MCF 10A (cell line): ENCODE results near the gene TEX47. TPM values are rescaled to one million over a fixed set of nuclear protein-coding genes. Genes with fewer than 3 reads are reported as not detected.

Experiments
- BruUV-seq: library from RNA; stranded (reverse); fragments of 400-500 nt; replicated peaks from 2 replicates; lab custom pipeline; 2021; lab: Mats Ljungman, UMichigan
- CTCF ChIA-PET: fragments of 300-600 bp; sonication (Branson Sonifier 250); formaldehyde crosslinking; extraction: SDS; loops from one replicate; lab custom pipeline; 2021; ENCODE audit warnings: antibody characterized with exemption, inconsistent platforms; lab: Yijun Ruan, JAX
- POLR2A ChIA-PET: fragments of 300-600, 350-650 bp; sonication (Branson Sonifier 250); formaldehyde crosslinking; extraction: SDS; loops from one replicate; lab custom pipeline; 2020; ENCODE audit warnings: antibody characterized with exemption, inconsistent platforms; lab: Yijun Ruan, JAX
- DNase-seq: peaks from one replicate; pipeline ENCODE4 v3.0.0-alpha.2; 2018; ENCODE audit not compliant: unreplicated experiment
- H3K27ac Mint-ChIP-seq: one replicate; pipeline ENCODE4 v1.8.0; 2022; ENCODE audit warnings: mild to moderate bottlenecking, low read depth, mixed read lengths; ENCODE audit not compliant: unreplicated experiment
- H3K27me3 Mint-ChIP-seq: one replicate; pipeline ENCODE4 v1.8.0; 2022; ENCODE audit warnings: mixed read lengths; ENCODE audit not compliant: insufficient read depth, unreplicated experiment
- H3K36me3 Mint-ChIP-seq: one replicate; pipeline ENCODE4 v1.8.0; 2022; ENCODE audit warnings: mild to moderate bottlenecking, moderate library complexity, mixed read lengths; ENCODE audit not compliant: insufficient read depth, unreplicated experiment
- H3K4me1 Mint-ChIP-seq: one replicate; pipeline ENCODE4 v1.8.0; 2022; ENCODE audit warnings: mixed read lengths; ENCODE audit not compliant: insufficient read depth, unreplicated experiment
- H3K4me3 Mint-ChIP-seq: one replicate; pipeline ENCODE4 v1.8.0; 2022; ENCODE audit warnings: mild to moderate bottlenecking, moderate library complexity, mixed read lengths; ENCODE audit not compliant: unreplicated experiment
- H3K9me3 Mint-ChIP-seq: one replicate; pipeline ENCODE4 v1.8.0; 2022; ENCODE audit warnings: mixed read lengths; ENCODE audit not compliant: unreplicated experiment
- CTCF ChIP-seq: fragments of 200-600 bp; IDR thresholded peaks from one replicate; pipeline ENCODE4 v1.8.0; 2022; ENCODE audit warnings: antibody characterized with exemption, mild to moderate bottlenecking; ENCODE audit not compliant: unreplicated experiment
- intact Hi-C: fragments of 100-400 bp; cut with micrococcal nuclease; formaldehyde crosslinking; loops from 2 replicates; pipeline ENCODE4 v1.14.1; 2022
- total RNA-seq: library from RNA; stranded (reverse); gene quantifications from 2 replicates; pipeline ENCODE4 v1.2.3, GENCODE V29; 2022

The TEX47 gene
- total RNA-seq, 1 experiment from 2014 or later, result not detected

GRCh38 chr7:88760136-88760515 lies 35.4 kb downstream of the TEX47 start:
- Mint-ChIP-seq H3K27ac (no peak overlapping the region), H3K9me3 (no peaks in the 10 kb centered on the region), H3K4me1 (no peaks in the 10 kb centered on the region), H3K36me3 (no peaks in the 10 kb centered on the region), H3K27me3 (peaks cover 79% of the 10 kb centered on the region), H3K4me3 (no peak overlapping the region)
- no peak for DNase-seq
- intact Hi-C loops, result no loop called here
- no TSS peak for BruUV-seq
- ChIA-PET POLR2A (no interaction called here), CTCF (no interaction called here)
- no peak for TF ChIP-seq CTCF

- ChIA-PET CTCF (no interaction called here), POLR2A (no interaction called here)
- Mint-ChIP-seq H3K27ac (no peak within 1 kb of the TSS), H3K27me3 (peaks cover 79% of the 10 kb centered on the region), H3K9me3 (no peaks in the 10 kb centered on the region), H3K4me3 (no peak within 1 kb of the TSS), H3K4me1 (no peaks in the 10 kb centered on the region), H3K36me3 (no peaks in the 10 kb centered on the region)
- TF ChIP-seq CTCF, result no peak
- BruUV-seq, result no TSS peak
- no peak for DNase-seq
- intact Hi-C loops, result no loop called here
Measured at GRCh38 chr7:88759230-88760135, 36.1 kb downstream of the TEX47 start, which contains the start of gene ZNF804B. Gene ZNF804B (plus strand): TSS chr7:88759700. CDS start chr7:88759977, 277 bp downstream.

GRCh38 chr7:88758381-88759229 lies 36.9 kb downstream of the TEX47 start:
- TF ChIP-seq CTCF, result no peak
- CTCF ChIA-PET, result no interaction called here
- no TSS peak for BruUV-seq
- no peaks in the 10 kb centered on the region for H3K4me1 Mint-ChIP-seq
- no peak overlapping the region for H3K27ac Mint-ChIP-seq
- no peak for DNase-seq
- H3K4me3 Mint-ChIP-seq, result no peak overlapping the region
- POLR2A ChIA-PET, result no interaction called here
- intact Hi-C loops, result no loop called here
- H3K36me3 Mint-ChIP-seq, result no peaks in the 10 kb centered on the region
- no peaks in the 10 kb centered on the region for H3K9me3 Mint-ChIP-seq
- H3K27me3 Mint-ChIP-seq, result peaks cover 85% of the 10 kb centered on the region

GRCh38 chr7:88757371-88757770 lies 38.2 kb downstream of the TEX47 start:
- CTCF ChIA-PET, result no interaction called here
- H3K27ac Mint-ChIP-seq, result no peak overlapping the region
- peaks cover 86% of the 10 kb centered on the region for H3K27me3 Mint-ChIP-seq
- no peak overlapping the region for H3K4me3 Mint-ChIP-seq
- POLR2A ChIA-PET, result no interaction called here
- H3K36me3 Mint-ChIP-seq, result no peaks in the 10 kb centered on the region
- BruUV-seq, result no TSS peak
- no peak for DNase-seq
- no peak for TF ChIP-seq CTCF
- intact Hi-C loops, result no loop called here
- H3K4me1 Mint-ChIP-seq, result no peaks in the 10 kb centered on the region
- H3K9me3 Mint-ChIP-seq, result no peaks in the 10 kb centered on the region
